Prostate gland (tissue), 2 donors: ENCODE results near the gene FRRS1L.

Experiments used
- CTCF ChIP-seq, 4 experiments: fragments of 200-600 bp in 2 of 4; fragments of 450-650 bp in 2 of 4; sonication (generic) in 2 of 4; IDR thresholded peaks; 1 replicate in 3 of 4; 2 replicates in 1 of 4; pipeline ENCODE4 v1.5.1; 2016 to 2019; ENCODE audit warnings: antibody characterized with exemption in 4 of 4, mild to moderate bottlenecking in 2 of 4, moderate library complexity in 2 of 4
- POLR2A ChIP-seq: fragments of 450-650 bp; IDR thresholded peaks from one replicate; pipeline ENCODE4 v1.6.1; 2016; ENCODE audit warnings: antibody characterized with exemption, mild to moderate bottlenecking
- POLR2AphosphoS5 ChIP-seq: sonication (generic); formaldehyde crosslinking; IDR thresholded peaks from one replicate; pipeline ENCODE4 v1.6.1; 2017; ENCODE audit warnings: antibody characterized with exemption

DNA sequence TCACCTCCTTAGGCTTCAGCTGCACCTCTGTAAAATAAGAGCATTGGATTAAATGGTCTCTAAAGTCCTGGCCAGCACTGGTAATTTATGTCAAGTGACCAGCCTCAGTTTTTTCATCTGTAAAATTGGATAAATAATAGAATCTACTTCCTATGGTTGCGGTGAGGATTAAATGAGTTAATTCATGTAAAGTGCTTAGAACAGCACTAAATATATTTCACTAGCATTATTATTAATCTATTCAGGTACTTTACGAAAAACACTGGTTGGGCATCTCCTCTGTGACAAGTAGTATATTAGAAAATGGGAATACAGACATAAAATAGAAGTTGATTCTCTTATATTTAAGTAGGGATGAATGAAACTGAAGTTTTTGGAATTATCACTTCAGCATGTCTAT is 33.5 kb downstream of the FRRS1L start:
- no peak for TF ChIP-seq POLR2A
- no peak for TF ChIP-seq CTCF (IDR thresholded peaks at IDR 0.05)
- TF ChIP-seq POLR2AphosphoS5: no peak
